GM12801 (cell line): Measurements from ENCODE around the gene CRYZL1.

Experiments
- CTCF ChIP-seq: IDR thresholded peaks from one replicate; pipeline ENCODE4 v1.5.1; 2011; ENCODE audit warnings: control low read depth; ENCODE audit not compliant: insufficient read length; ENCODE audit errors: extremely low read depth

Gene CRYZL1

GRCh38 chr21:33642896-33643657, 1.5 kb upstream of the CRYZL1 start:
- no peak for TF ChIP-seq CTCF

GRCh38 chr21:33642027-33642895, 720 bp upstream of the CRYZL1 start, which contains the start of gene ITSN1:
Gene ITSN1 (plus strand): TSS chr21:33642501. CDS start chr21:33718829, 76,328 bp downstream.
- TF ChIP-seq CTCF: no peak

- no peak for TF ChIP-seq CTCF
Observed at GRCh38 chr21:33640697-33641351, 717 bp downstream of the CRYZL1 start.

GRCh38 chr21:33634254-33634653, 7.3 kb downstream of the CRYZL1 start:
- TF ChIP-seq CTCF: no peak

- no peak for TF ChIP-seq CTCF
Observed at GRCh38 chr21:33622253-33622652, 19.3 kb downstream of the CRYZL1 start.

GRCh38 chr21:33619726-33620125, 21.8 kb downstream of the CRYZL1 start:
- TF ChIP-seq CTCF: no peak

GRCh38 chr21:33618407-33618806, 23.1 kb downstream of the CRYZL1 start:
- no peak for TF ChIP-seq CTCF
